Kidney (tissue), 14 donors: ENCODE results near the gene HSP90AA1. TPM values are rescaled to one million over a fixed set of nuclear protein-coding genes. Genes with fewer than 3 reads are reported as not detected.

Experiments used
- DNase-seq, 5 donors: peaks; one replicate each; pipeline ENCODE4 v3.0.0-alpha.2; 2013 to 2020
- FAIRE-seq: peaks from 2 replicates; lab custom pipeline; 2012; peaks lifted over from hg19 to GRCh38; lab: Jason Lieb, UNC
- H3K27ac ChIP-seq, 2 donors: one replicate each; pipeline ENCODE4 v1.7.0; 2013; ENCODE audit warnings: low read depth in 2 of 2, low read length in 2 of 2, inconsistent platforms in 1 of 2
- H3K27me3 ChIP-seq: one replicate; pipeline ENCODE4 v1.7.1; 2013; ENCODE audit warnings: low read length, inconsistent platforms; ENCODE audit not compliant: control insufficient read depth, insufficient read depth
- H3K36me3 ChIP-seq, 3 donors: one replicate each; pipeline versions ENCODE4 v1.7.0 to v1.7.1; 2013; ENCODE audit warnings: low read length in 3 of 3, control low read depth in 1 of 3, inconsistent platforms in 1 of 3; ENCODE audit not compliant: insufficient read depth in 3 of 3, control insufficient read depth in 2 of 3
- H3K4me1 ChIP-seq, 3 donors: one replicate each; pipeline versions ENCODE4 v1.7.0 to v1.7.1; 2013; ENCODE audit warnings: low read length in 3 of 3, inconsistent platforms in 1 of 3, low read depth in 1 of 3; ENCODE audit not compliant: control insufficient read depth in 2 of 3, insufficient read depth in 2 of 3
- H3K4me3 ChIP-seq, 3 donors: one replicate each; pipeline versions ENCODE4 v1.7.0 to v1.8.1; 2013; ENCODE audit warnings: low read length in 3 of 3, control low read depth in 1 of 3, inconsistent platforms in 1 of 3
- H3K9ac ChIP-seq, 3 donors: one replicate each; pipeline versions ENCODE4 v1.7.0 to v1.7.1; 2013; ENCODE audit warnings: low read length in 3 of 3, control low read depth in 1 of 3, inconsistent platforms in 1 of 3
- H3K9me3 ChIP-seq, 3 donors: one replicate each; pipeline versions ENCODE4 v1.7.0 to v1.7.1; 2013; ENCODE audit warnings: low read length in 3 of 3, control low read depth in 1 of 3, inconsistent platforms in 1 of 3; ENCODE audit not compliant: control insufficient read depth in 2 of 3, insufficient read depth in 1 of 3
- CTCF ChIP-seq: IDR thresholded peaks from 3 replicates; pipeline ENCODE4 v1.5.1; 2012; ENCODE audit warnings: mild to moderate bottlenecking, moderate library complexity, borderline replicate concordance; ENCODE audit not compliant: insufficient read depth; ENCODE audit errors: extremely low read depth
- intact Hi-C: fragments of 100-400 bp; cut with DNase I; formaldehyde crosslinking; loops from one replicate; pipeline ENCODE4 v1.11.1; 2022
- polyA plus RNA-seq: library from polyadenylated mRNA; stranded (reverse); fragments of 350-450 nt; fragmentation: Illumina TruSeq; extraction: RNeasy Lipid Tissue Mini Kit (QIAGEN cat#74804); gene quantifications from one replicate; pipeline ENCODE4 v1.2.3, GENCODE V29; 2014; ENCODE audit warnings: low read depth, low replicate concordance; ENCODE audit not compliant: insufficient read depth
- total RNA-seq: library from RNA; stranded (reverse); fragmentation: NEBNext Ultra II Directional; extraction: Animal tissue kit (Norgen Biotek cat#: 25700); gene quantifications from one replicate; pipeline ENCODE4 v1.2.1, GENCODE V29; 2021
- donor health status: control.
- donor health status: control.
- donor health status: control.
- donor health status: control.
- donor health status: control.
- donor health status: DM: yes; HTN: yes; CAD: no.
- donor health status: Normal renal cell carcinoma (clear cell type).

HSP90AA1 gene
- total and polyA plus RNA-seq, 2 donors from 2014 or later: 409 to 455 TPM

GRCh38 chr14:102088012-102088792 is 1.4 kb upstream of the HSP90AA1 start:
- Histone ChIP-seq H3K36me3 (peaks cover 17 to 27% (median 18%) of the 10 kb centered on the region in 3 donors), H3K9ac (peak overlapping the region in 2 of 3 donors; percentile 98), H3K27me3 (no peaks in the 10 kb centered on the region), H3K4me3 (peak overlapping the region; percentile 47 to 82 (median 66)), H3K27ac (peak overlapping the region; percentile 100), H3K9me3 (no peaks in the 10 kb centered on the region), H3K4me1 (peaks cover 0 to 20% (median 18%) of the 10 kb centered on the region in 3 donors)
- FAIRE-seq (no peak), DNase-seq (peak; percentile 76 to 87 (median 85))
- TF ChIP-seq CTCF: no peak
- intact Hi-C loops: no loop called here

- peak overlapping the region; percentile 100 for H3K27ac ChIP-seq
- no peak for DNase-seq
- H3K27me3 ChIP-seq: no peaks in the 10 kb centered on the region
- H3K9ac ChIP-seq: peak overlapping the region; percentile 42 to 98 (median 98)
- H3K36me3 ChIP-seq: peaks cover 22 to 32% (median 23%) of the 10 kb centered on the region in 3 donors
- peak overlapping the region; percentile 47 to 82 (median 66) for H3K4me3 ChIP-seq
- H3K4me1 ChIP-seq: peaks cover 0 to 22% (median 20%) of the 10 kb centered on the region in 3 donors
- TF ChIP-seq CTCF: no peak
- no peaks in the 10 kb centered on the region for H3K9me3 ChIP-seq
- FAIRE-seq: no peak
- intact Hi-C loops: no loop called here
These were observed 843 bp upstream of the HSP90AA1 start for GRCh38 chr14:102087762-102088011.

GRCh38 chr14:102086709-102086971 is 204 bp downstream of the HSP90AA1 start:
- peaks cover 25 to 42% (median 29%) of the 10 kb centered on the region in 3 donors for H3K36me3 ChIP-seq
- no peaks in the 10 kb centered on the region for H3K27me3 ChIP-seq
- FAIRE-seq: no peak
- peak overlapping the region in 2 of 3 donors; percentile 95 to 97 for H3K9ac ChIP-seq
- peaks cover 0 to 22% (median 20%) of the 10 kb centered on the region in 3 donors for H3K4me1 ChIP-seq
- H3K9me3 ChIP-seq: no peaks in the 10 kb centered on the region
- no peak for TF ChIP-seq CTCF
- H3K27ac ChIP-seq: peak overlapping the region; percentile 100
- H3K4me3 ChIP-seq: peak overlapping the region; percentile 34 to 92 (median 56)
- no peak for DNase-seq
- intact Hi-C loops: no loop called here
